ENCODE results near the gene MPHOSPH8.
"Not testable (repeated sequence)": the region's sequence is repeated elsewhere in the genome, so short reads cannot be mapped to it uniquely, and the experiment has no call there.

MPHOSPH8 gene

DNA sequence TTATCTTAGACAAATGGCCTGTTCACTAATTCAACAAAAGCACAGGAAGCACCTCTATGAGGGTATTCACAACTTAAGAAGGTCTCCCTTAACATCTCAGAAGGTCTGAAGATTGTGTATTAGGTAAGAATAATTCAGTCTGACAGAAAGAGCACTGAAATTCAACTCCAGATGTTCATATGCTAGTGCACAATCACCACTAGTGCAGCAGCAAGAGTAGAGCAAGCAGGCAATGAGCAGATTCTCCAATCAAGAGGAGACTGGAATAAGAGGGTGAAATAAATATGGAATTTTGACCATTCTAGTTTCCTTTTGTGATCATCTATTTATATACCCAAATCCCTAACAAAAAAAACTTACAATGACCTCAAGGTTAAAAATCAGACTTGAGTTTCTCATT lies 52.0 kb downstream of the MPHOSPH8 start:
- no peak for DNase-seq

DNA sequence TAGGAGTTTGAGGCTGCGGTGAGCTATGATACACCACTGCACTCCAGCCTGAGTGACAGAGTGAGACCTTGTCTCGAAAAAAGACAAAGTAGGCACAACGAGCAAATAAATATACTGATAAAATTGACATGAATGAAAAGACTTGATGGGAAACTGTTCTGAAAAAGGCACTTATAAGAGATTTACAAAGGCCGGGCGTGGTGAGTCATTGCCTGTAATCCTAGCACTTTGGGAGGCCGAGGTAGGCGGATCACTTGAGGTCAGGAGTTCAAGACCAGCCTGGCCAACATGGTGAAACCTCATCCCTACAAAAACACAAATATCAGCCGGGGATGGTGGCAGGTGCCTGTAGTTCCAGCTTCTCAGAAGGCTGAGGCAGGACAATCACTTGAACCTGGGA lies 58.0 kb downstream of the MPHOSPH8 start:
- not testable (repeated sequence) for DNase-seq

DNA sequence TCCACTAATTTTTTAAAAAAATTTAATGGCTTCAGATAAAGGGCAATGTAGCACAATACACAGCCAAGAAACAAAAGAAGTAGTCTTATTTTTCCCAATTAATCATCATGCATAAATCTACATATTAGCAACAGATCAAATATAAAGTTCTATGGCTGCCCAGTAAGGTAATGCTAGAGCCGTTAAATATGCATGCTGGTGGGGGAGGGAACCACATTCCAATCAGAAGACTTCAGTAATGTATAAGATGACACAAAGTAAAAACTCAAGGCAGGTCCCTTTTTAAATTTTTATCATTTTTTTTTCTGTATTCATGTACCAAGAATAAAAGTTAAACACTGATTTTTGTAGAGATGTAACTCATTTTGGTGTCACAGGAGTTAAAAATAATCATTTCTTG lies 62.0 kb downstream of the MPHOSPH8 start:
- DNase-seq = no peak

DNA sequence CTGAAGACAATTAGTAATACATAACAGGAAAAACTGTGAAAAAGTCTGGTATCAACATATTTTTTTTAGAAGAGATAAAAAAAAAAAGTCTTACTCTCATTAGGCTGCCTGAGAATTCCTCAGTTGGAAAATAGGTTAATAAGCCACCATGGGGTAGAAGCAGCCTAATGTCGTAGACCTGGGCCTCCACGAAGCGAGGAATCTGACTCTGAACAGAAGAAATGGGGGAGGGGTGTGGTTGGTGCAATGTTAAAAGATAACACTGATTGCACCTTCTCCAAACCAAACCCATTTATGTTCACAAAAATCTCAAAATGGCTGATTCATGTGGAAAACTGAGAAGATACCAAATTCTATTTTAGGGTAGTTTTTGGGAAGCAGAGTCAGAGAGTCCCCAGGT lies 62.4 kb downstream of the MPHOSPH8 start:
- DNase-seq = no peak

DNA sequence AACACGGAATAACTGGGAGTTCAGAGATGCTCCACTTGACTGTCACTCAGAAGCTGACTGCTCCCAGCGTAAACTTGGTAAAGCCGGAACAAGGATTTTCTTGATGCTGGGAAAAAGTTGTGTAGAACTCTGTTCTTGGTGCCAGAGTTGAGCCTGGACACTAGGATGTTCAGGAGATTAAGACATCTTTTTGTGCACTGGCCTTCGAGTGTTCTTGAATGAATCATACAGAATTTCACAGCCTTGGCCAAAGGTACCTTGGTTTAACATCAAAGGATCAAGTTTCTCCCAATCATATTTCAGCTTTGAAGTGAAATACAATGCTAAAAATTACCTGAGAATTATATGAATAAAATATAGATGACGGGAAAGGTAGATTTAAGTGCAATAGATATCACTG lies 67.5 kb downstream of the MPHOSPH8 start:
- DNase-seq = not testable (repeated sequence)

DNA sequence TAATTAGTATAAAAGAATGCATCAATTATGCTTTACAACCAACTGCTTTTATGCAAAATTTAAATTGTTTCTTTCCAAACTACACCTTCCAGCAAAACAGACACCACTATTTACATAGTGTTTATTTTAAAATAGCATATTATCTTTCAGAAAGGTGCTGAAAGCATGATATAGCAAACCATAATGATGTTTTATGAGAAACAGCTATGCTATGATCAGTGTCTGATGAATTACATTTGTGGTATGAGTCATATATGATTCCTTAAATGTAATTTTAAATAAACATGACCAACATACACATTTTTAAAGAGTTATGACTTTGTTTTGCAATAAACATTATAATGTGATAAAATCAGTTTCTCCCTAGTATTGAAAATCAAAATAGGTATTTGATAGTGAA lies 68.2 kb downstream of the MPHOSPH8 start:
- not testable (repeated sequence) for DNase-seq

DNA sequence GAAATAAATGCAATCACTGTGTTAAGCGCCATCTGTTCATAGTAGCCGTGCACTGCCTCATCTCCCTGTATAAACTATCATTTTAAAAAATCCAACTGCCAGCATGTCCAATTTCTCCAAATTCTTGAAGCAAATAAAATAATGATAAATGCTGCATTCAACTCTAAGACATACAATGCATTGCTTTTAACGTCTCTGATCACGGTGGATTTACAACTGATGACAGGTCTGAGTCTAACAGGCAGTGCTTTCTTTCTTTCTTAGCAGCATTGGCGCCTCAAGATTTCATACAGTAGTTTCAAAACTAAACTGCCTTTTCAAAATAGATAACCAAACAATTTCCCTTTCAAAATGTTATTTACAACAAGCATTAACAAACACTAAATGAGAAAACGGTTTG lies 70.8 kb downstream of the MPHOSPH8 start:
- not testable (repeated sequence) for DNase-seq

DNA sequence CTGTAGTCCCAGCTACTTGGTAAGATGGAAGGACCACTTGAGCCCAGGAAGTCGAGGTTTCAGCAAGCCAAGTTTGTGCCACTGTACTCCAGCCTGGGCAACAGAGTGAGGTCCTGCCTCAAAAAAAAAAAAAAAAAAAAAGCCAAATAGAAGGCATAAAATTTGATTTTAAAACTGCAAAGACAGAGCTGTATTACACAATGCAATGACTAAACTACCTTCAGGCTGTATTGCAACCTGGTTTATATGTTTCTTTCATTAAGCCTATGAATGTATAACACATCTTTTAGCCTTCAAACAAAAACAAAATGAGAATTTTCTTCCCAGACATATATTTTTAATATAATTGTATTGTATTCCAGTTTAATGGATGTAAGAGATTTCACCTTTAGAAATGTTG lies 75.6 kb downstream of the MPHOSPH8 start:
- DNase-seq = not testable (repeated sequence)

DNA sequence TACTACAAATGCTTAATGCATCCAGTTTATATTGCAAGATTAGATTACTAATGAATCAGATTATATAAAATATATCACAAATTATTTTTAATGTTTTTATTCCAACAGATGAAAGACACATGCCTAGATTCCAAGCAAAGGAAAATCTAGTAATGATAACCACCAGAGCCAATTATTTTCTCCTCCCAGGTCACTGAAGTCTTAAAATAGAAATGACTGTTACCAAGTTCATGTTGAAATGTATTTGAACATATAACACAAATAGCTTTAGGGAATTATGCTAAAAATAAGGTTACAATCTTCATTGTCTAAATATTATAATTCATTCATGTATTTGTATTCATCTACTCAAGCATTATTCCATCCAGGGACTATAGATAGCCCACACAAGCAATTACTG lies 76.3 kb downstream of the MPHOSPH8 start:
- DNase-seq = not testable (repeated sequence)

DNA sequence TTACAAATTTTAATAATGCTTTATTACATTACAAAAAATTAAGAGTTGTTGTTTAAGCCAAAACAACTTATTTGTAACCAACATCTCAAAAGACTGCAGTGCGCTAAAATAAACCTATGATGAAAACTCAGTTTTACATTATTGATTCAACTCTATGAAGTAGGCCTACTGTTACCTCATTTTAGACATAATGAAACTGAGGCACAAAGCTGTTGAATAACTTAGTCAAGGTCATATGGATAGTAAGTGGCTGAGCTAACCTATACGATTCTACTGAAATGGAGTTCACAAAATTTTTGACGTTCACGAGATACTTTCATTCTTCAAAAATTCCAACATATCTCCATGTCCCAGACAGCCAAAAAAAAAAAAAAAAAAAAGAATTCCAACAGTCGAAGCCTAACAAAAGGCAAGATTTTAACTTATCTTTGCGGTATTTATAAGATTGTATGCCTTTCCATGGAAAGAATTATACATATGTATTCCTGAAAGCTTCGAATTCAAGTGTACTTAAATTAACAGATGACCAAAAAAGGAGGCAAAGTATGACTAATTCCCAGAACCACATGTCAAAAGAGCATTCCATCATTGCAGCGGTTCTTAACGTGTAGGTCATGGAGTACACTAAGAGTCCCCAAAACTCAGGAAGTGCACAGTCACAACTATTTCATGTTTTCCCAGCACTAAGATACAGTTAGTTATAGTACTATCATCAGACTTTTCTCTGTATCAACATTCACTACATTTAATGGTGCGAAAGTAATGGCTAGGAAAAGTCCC lies 79.9 kb downstream of the MPHOSPH8 start:
- DNase-seq = no peak

DNA sequence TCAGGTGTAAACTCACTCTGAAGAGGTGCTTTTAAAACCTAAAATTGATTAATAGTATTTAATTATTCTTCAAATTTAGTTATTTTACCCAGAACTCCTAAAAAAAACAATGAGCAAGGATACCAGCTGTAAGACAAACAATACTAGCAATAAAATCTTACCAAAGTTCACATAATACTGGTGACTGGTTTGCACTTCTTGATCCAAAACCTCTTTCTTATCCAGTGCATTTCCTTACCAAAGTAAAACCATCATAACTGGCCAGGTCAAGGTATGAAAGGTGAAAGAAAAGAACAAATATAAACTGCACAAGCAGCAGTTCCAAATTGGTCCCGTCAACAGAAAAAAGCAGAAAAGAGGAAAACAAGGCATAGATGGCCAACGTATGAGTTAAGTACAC lies 86.6 kb downstream of the MPHOSPH8 start:
- no peak for DNase-seq
